Epithelial cell of alveolus of lung (primary cell): ENCODE measurements around the gene GNPNAT1. TPM values are rescaled to one million over a fixed set of nuclear protein-coding genes. Genes with fewer than 3 reads are reported as not detected.

ENCODE experiments used
- total RNA-seq: library from RNA; depleted of rRNA; stranded (reverse); fragments of >200 nt; gene quantifications from 2 replicates; pipeline ENCODE4 v1.2.1, GENCODE V29; 2015

Gene GNPNAT1
- total RNA-seq: 20.8 and 40.6 TPM in 2 replicates

DNA sequence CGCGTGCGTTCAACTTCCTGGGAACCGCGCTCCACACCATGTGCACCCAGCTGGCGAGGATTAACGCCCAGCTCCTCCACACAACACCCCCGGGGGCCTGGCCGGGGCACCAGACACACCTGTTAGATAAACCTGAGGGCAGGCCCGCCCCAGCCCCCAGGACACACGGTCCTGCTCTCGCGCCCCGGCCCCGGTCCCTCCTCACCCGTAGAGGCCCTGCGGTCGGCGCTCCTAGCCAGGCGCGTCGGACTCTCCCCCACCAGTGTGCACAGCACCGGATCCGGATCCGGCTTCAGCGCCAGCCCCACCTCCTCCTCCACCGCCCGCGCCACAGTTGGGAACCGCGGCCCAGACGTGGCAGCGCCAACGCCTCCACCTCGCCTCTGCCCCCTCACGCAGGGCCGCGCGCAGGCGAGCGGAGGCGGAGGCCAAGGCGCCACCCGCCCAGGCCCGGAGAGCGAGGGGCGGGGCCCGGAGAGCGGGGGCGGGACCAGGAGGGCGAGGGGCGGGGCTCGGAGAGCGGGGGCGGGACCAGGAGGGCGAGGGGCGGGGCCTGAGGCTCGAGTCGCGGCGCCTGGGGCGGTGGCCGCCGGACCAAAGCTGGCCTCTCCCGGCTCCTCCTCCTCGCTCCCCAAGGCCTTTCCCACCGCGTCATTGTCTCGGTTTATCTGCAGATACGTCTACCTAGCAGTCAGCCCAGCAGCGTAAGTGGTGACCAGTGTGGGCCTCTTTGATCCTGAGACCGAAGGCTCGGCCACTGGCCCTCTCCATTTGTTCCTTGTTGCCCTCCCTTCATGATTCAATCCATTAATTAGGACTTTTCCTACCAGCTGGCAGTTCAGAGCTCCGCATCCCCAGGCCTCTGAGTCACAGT is at the start of gene GNPNAT1:
TSS of gene GNPNAT1 (minus strand) at position 385 of the 874 bp plus-strand sequence. CDS start 6,957 bp downstream, outside the sequence.

DNA sequence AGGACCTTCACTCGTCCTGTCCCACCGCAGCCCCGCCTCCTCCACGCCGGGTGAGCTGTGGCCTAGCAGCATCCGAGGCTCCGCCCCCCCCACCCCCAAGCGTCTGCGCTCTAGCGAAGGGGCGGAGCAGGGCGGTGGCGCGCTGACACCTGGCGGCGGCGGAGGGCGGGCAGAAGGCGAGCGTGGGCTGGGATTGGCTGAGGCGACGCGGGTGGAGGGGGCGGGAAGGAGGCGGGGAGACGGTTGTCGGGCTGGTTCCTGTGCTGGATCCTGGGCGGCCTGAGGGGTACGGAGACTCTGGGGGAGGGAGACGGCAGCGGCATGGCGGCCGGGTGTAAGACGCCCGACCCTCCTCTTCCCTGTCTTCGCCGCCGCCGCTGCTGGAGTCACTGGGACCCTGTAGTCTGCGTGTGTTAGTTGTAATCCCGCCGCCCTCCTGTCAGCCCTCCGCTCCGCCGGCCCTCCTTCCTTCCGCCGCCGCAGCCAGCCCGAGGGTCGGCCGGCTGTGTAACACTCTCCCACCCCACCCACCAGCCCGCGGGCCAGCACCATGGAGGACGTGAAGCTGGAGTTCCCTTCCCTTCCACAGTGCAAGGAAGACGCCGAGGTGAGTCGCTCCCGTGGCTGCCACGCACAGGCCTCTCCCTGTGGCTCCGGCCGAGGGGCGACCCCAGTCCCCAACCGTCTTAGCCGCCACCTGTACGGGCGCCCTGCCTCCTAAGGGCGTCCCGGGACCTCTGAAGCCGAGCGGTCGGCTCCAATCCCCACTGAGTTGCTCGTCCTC is 61.3 kb downstream of the GNPNAT1 start, which contains the start of gene STYX:
TSS of gene STYX (plus strand) at position 242 of the 784 bp plus-strand sequence. CDS start at position 551, 309 bp downstream.

Other genes starting within 250 kb of the GNPNAT1 start
- 2.8 and 4.9 TPM in 2 replicates for gene TXNDC16, start 239.1 kb downstream of the GNPNAT1 start, total RNA-seq
- gene GPR137C, start 238.8 kb downstream of the GNPNAT1 start, total RNA-seq: 0.52 and 1.7 TPM in 2 replicates
- 64.3 and 65.2 TPM in 2 replicates for gene ERO1A, start 96.0 kb downstream of the GNPNAT1 start, total RNA-seq
- 64.9 and 69.3 TPM in 2 replicates for gene PSMC6, start 84.4 kb downstream of the GNPNAT1 start, total RNA-seq
- 16.5 and 17.3 TPM in 2 replicates for gene STYX, start 61.4 kb downstream of the GNPNAT1 start, total RNA-seq
- gene FERMT2, start 159.4 kb upstream of the GNPNAT1 start, total RNA-seq: 125 and 168 TPM in 2 replicates